SK-N-SH (cell line): ENCODE results near the gene ZFP90.

ENCODE experiments used
- EP300 ChIP-seq, 2 experiments: IDR thresholded peaks; 2 replicates each; pipeline versions ENCODE4 v1.4.0 to v1.6.1; 2012; ENCODE audit warnings: borderline replicate concordance in 1 of 2, low read depth in 1 of 2, low read length in 1 of 2
- EZH2phosphoT487 ChIP-seq: fragments of 200-600 bp; sonication (generic); IDR thresholded peaks from 2 replicates; pipeline ENCODE4 v1.6.1; 2017; ENCODE audit warnings: low read depth, mixed run types, mild to moderate bottlenecking, antibody characterized with exemption, moderate library complexity, borderline replicate concordance
- GABPA ChIP-seq: IDR thresholded peaks from 2 replicates; pipeline ENCODE4 v1.4.0; 2012; ENCODE audit warnings: low read depth, mild to moderate bottlenecking
- RAD21 ChIP-seq: IDR thresholded peaks from 2 replicates; pipeline ENCODE4 v1.6.1; 2012; ENCODE audit warnings: mild to moderate bottlenecking, low read length
- SIN3A ChIP-seq: IDR thresholded peaks from 2 replicates; pipeline ENCODE4 v1.6.1; 2012; ENCODE audit warnings: low read depth, mild to moderate bottlenecking, low read length, moderate library complexity, borderline replicate concordance
- TEAD4 ChIP-seq: IDR thresholded peaks from 2 replicates; pipeline ENCODE4 v1.4.0; 2012; ENCODE audit warnings: mild to moderate bottlenecking, borderline replicate concordance; ENCODE audit not compliant: insufficient read depth
- TF ChIP-seq, protein P1 (sequence below): fragments of 200-600 bp; sonication (generic); IDR thresholded peaks from 2 replicates; pipeline ENCODE4 v1.6.1; 2017; ENCODE audit warnings: antibody characterized with exemption, mild to moderate bottlenecking, moderate library complexity
- TF ChIP-seq, protein P2 (sequence below): fragments of 150-350 bp; IDR thresholded peaks from 2 replicates; pipeline ENCODE4 v1.6.1; 2017; ENCODE audit warnings: antibody characterized with exemption, low read length, low read depth, borderline replicate concordance
- TF ChIP-seq, protein P3 (sequence below): IDR thresholded peaks from 2 replicates; pipeline ENCODE4; 2012

DNA sequence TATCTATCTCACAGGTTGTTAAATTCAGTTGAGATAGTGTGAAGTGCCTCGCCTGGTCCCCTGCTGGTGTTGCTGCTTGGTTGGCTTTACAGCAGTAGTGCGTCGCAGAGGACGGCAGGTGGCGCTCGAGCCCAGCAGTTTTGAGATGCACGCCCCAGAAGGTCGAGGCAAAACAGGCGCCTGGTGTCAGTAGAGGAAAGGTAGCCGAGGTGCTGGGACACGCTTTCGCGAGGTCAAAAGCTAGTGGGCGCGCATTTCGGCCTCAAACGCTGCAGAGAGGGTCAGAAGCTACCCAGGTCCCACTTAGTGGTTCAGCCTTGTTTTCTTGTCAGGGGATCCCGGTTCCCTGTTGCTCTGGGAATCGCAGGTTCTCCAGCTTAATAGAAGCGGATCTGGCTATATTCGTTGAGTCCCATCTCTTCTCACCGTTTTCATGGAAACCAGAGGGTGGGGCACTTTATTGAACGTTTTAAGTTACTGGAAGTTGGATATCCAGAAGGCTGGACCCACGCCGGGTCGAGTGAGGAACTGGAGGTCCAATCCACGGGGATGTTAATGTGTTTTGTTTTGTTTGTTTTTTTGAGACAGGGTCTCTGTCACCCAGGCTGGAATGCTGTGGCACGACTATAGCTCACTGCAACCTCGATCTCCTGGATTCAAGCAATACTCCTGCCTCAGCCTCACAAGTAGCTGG lies 10.3 kb upstream of the ZFP90 start:
- peak; percentile 70; the same call in 1 of the 2 replicates for TF ChIP-seq SIN3A
- peak; percentile 94 for TF ChIP-seq RAD21
- TF ChIP-seq, protein P1, sequence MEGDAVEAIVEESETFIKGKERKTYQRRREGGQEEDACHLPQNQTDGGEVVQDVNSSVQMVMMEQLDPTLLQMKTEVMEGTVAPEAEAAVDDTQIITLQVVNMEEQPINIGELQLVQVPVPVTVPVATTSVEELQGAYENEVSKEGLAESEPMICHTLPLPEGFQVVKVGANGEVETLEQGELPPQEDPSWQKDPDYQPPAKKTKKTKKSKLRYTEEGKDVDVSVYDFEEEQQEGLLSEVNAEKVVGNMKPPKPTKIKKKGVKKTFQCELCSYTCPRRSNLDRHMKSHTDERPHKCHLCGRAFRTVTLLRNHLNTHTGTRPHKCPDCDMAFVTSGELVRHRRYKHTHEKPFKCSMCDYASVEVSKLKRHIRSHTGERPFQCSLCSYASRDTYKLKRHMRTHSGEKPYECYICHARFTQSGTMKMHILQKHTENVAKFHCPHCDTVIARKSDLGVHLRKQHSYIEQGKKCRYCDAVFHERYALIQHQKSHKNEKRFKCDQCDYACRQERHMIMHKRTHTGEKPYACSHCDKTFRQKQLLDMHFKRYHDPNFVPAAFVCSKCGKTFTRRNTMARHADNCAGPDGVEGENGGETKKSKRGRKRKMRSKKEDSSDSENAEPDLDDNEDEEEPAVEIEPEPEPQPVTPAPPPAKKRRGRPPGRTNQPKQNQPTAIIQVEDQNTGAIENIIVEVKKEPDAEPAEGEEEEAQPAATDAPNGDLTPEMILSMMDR: peak; percentile 80
- TF ChIP-seq EP300 (IDR thresholded peaks at IDR 0.05; ENCODE audit: borderline replicate concordance in 1 of 2, low read depth in 1 of 2, low read length in 1 of 2): no peak
- TF ChIP-seq EZH2phosphoT487: no peak
- no peak for TF ChIP-seq TEAD4
- no peak for TF ChIP-seq GABPA
- TF ChIP-seq, protein P2, sequence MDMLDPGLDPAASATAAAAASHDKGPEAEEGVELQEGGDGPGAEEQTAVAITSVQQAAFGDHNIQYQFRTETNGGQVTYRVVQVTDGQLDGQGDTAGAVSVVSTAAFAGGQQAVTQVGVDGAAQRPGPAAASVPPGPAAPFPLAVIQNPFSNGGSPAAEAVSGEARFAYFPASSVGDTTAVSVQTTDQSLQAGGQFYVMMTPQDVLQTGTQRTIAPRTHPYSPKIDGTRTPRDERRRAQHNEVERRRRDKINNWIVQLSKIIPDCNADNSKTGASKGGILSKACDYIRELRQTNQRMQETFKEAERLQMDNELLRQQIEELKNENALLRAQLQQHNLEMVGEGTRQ: no peak
- TF ChIP-seq, protein P3, sequence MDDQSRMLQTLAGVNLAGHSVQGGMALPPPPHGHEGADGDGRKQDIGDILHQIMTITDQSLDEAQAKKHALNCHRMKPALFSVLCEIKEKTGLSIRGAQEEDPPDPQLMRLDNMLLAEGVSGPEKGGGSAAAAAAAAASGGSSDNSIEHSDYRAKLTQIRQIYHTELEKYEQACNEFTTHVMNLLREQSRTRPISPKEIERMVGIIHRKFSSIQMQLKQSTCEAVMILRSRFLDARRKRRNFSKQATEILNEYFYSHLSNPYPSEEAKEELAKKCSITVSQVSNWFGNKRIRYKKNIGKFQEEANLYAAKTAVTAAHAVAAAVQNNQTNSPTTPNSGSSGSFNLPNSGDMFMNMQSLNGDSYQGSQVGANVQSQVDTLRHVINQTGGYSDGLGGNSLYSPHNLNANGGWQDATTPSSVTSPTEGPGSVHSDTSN: no peak
